ENCODE data around the gene LBHD1.

LBHD1 gene

DNA sequence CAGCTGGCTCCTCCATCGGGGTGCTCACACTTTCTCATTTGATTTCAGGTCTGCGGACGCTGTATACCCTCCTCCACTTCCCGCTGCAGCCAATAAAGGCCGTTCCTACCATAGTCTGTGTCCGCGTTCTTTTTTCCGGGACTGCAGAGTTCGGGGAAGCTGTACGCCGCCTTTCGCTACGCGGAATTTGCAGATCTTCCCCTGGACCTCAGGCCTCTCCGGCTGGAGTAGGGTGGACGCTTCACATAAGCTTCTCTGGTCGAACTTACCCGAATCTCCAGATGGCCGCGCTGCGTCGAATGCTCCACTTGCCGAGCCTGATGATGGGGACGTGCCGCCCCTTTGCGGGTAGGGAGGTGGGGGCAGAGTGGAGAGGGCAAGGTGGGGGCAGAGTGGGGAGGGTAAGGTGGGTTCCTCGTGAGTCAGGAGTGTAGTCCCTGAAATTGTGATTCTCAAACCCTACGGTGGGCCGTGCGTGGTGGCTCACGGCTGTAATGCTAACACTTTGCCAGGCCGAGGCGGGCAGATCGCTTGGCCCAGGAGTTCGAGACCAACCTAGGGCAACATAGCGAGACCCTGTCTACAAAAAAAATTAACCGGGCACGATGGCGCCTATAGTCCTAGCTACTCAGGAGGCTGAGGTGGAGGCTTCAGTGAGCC is 6.3 kb downstream of the LBHD1 start:
- H3K27me3 ChIP-seq (ENCODE audit: insufficient read depth, poor library complexity, severe bottlenecking) = no peaks in the 10 kb centered on the region
- peak overlapping the region; percentile 78 for H3K27ac ChIP-seq (replicated peaks)
- DNase-seq (ENCODE audit: low read depth in 1 of 2, low spot score in 1 of 2) = peak; percentile 54 to 75
- peak; percentile 64; the same call in 1 of the 2 replicates for TF ChIP-seq POLR2AphosphoS5 (IDR thresholded peaks at IDR 0.05; ENCODE audit: low read depth)
- TF ChIP-seq, protein P1, sequence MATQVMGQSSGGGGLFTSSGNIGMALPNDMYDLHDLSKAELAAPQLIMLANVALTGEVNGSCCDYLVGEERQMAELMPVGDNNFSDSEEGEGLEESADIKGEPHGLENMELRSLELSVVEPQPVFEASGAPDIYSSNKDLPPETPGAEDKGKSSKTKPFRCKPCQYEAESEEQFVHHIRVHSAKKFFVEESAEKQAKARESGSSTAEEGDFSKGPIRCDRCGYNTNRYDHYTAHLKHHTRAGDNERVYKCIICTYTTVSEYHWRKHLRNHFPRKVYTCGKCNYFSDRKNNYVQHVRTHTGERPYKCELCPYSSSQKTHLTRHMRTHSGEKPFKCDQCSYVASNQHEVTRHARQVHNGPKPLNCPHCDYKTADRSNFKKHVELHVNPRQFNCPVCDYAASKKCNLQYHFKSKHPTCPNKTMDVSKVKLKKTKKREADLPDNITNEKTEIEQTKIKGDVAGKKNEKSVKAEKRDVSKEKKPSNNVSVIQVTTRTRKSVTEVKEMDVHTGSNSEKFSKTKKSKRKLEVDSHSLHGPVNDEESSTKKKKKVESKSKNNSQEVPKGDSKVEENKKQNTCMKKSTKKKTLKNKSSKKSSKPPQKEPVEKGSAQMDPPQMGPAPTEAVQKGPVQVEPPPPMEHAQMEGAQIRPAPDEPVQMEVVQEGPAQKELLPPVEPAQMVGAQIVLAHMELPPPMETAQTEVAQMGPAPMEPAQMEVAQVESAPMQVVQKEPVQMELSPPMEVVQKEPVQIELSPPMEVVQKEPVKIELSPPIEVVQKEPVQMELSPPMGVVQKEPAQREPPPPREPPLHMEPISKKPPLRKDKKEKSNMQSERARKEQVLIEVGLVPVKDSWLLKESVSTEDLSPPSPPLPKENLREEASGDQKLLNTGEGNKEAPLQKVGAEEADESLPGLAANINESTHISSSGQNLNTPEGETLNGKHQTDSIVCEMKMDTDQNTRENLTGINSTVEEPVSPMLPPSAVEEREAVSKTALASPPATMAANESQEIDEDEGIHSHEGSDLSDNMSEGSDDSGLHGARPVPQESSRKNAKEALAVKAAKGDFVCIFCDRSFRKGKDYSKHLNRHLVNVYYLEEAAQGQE (IDR thresholded peaks at IDR 0.05; ENCODE audit: insufficient replicate concordance, low read depth) = no peak
- no peak for TF ChIP-seq SPI1 (IDR thresholded peaks at IDR 0.05; ENCODE audit: borderline replicate concordance, low read depth)
- H3K4me3 ChIP-seq (replicated peaks; ENCODE audit: insufficient read depth, low read length) = peak overlapping the region; percentile 72

DNA sequence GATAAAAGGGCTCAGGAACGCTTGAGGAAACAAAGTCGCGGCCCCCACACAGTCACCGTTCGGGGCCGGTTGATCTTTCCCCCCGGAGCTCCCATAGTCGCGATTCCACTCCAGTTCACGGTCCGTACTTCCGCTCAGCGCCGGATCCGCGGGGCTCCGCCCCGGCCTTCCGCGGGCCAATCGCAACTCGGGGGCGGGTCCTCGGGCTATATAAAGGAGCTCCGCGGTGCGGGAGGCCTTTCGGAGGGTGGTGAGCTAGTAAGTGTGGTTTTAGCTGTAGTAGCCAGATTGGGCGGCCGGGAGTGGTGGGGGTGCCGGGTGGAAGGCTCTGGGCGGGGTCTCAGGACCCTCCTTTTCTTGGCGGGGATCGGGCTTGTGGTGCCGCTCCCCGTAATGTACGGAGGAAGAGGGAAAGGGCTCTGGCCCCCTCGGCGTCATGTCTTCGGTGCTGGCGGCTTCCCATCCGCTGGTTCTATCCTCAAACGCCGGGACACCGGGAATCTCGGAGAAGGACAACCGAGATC is 6.9 kb downstream of the LBHD1 start, which contains the start of the genes C11orf98 and CSKMT:
TSS of gene C11orf98 (minus strand) at position 136 of the 524 bp plus-strand sequence. CDS start at position 95, 41 bp downstream.
TSS of gene CSKMT (plus strand) at position 238 of the 524 bp plus-strand sequence. CDS start 568 bp downstream, outside the sequence.
- peak within 1 kb of the TSS; percentile 78 for H3K27ac ChIP-seq (replicated peaks)

DNA sequence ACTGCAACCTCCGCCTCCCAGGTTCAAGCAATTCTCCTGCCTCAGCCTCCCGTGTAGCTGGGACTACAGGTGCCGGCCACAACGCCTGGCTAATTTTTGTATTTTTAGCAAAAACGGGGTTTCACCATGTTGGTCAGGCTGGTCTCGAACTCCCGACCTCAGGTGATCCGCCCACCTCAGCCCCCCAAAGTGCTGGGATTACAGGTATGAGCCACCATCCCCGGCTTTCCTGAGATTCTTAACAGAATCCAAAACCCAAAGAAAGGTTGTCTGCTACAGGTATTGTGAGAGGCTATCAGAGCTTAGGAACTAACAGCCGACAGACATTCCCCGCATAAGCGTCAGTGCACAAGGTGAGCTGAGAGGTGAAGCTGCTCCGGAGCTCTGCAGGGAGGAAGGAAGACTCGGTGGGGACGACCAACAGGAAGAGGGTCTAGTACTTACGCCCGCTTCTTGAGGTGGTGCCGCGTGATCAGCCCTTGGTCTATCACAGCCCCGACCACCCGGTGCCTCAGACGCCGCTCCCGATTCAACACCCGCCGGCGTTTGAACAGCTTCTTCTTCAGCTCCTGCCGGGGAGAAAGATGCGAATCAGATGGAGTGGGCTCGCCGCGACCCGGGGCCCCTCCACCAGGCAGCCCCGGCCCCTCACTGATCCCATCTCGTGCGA is 7.5 kb downstream of the LBHD1 start:
- H3K27ac ChIP-seq (replicated peaks) = peak overlapping the region; percentile 78
- DNase-seq (ENCODE audit: low read depth in 1 of 2, low spot score in 1 of 2) = peak in 1 of 2 experiments; percentile 53
- peak overlapping the region; percentile 72 for H3K4me3 ChIP-seq (replicated peaks; ENCODE audit: insufficient read depth, low read length)
- H3K27me3 ChIP-seq (ENCODE audit: insufficient read depth, poor library complexity, severe bottlenecking) = no peaks in the 10 kb centered on the region
- TF ChIP-seq GABPA (IDR thresholded peaks at IDR 0.05; ENCODE audit: low read depth) (no peak), POLR2AphosphoS5 (IDR thresholded peaks at IDR 0.05; ENCODE audit: low read depth) (no peak), SPI1 (IDR thresholded peaks at IDR 0.05; ENCODE audit: borderline replicate concordance, low read depth) (no peak)
- TF ChIP-seq, protein P1 (IDR thresholded peaks at IDR 0.05; ENCODE audit: insufficient replicate concordance, low read depth) = no peak
- TF ChIP-seq, protein P2, sequence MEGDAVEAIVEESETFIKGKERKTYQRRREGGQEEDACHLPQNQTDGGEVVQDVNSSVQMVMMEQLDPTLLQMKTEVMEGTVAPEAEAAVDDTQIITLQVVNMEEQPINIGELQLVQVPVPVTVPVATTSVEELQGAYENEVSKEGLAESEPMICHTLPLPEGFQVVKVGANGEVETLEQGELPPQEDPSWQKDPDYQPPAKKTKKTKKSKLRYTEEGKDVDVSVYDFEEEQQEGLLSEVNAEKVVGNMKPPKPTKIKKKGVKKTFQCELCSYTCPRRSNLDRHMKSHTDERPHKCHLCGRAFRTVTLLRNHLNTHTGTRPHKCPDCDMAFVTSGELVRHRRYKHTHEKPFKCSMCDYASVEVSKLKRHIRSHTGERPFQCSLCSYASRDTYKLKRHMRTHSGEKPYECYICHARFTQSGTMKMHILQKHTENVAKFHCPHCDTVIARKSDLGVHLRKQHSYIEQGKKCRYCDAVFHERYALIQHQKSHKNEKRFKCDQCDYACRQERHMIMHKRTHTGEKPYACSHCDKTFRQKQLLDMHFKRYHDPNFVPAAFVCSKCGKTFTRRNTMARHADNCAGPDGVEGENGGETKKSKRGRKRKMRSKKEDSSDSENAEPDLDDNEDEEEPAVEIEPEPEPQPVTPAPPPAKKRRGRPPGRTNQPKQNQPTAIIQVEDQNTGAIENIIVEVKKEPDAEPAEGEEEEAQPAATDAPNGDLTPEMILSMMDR (IDR thresholded peaks at IDR 0.05; ENCODE audit: insufficient read depth, low read length) = no peak

More for the DNA sequence above, 6.9 kb downstream of the LBHD1 start, which contains the start of the genes C11orf98 and CSKMT:
- TF ChIP-seq, protein P1 (IDR thresholded peaks at IDR 0.05; ENCODE audit: insufficient replicate concordance, low read depth) = peak; percentile 77
- TF ChIP-seq GABPA (IDR thresholded peaks at IDR 0.05; ENCODE audit: low read depth) (peak; percentile 64; the same call in 1 of the 2 replicates), SPI1 (IDR thresholded peaks at IDR 0.05; ENCODE audit: borderline replicate concordance, low read depth) (peak; percentile 58; the same call in 1 of the 2 replicates), POLR2AphosphoS5 (IDR thresholded peaks at IDR 0.05; ENCODE audit: low read depth) (peak; percentile 99)
- TF ChIP-seq, protein P2 (IDR thresholded peaks at IDR 0.05; ENCODE audit: insufficient read depth, low read length) = no peak
- Histone ChIP-seq H3K4me3 (replicated peaks; ENCODE audit: insufficient read depth, low read length) (peak within 1 kb of the TSS; percentile 72), H3K27me3 (ENCODE audit: insufficient read depth, poor library complexity, severe bottlenecking) (no peaks in the 10 kb centered on the region)
- DNase-seq (ENCODE audit: low read depth in 1 of 2, low spot score in 1 of 2) = peak; percentile 90 to 96
